Mammary epithelial cell (primary cell): ENCODE data around the gene AP2A2.

Experiments used
- EZH2 ChIP-seq: IDR thresholded peaks from 2 replicates; pipeline ENCODE4 v1.6.1; 2012; ENCODE audit warnings: low read length, inconsistent platforms, borderline replicate concordance
- TF ChIP-seq, protein P1 (sequence below), 2 donors: IDR thresholded peaks in 1 of 2; conservative IDR thresholded peaks in 1 of 2; 2 replicates each; pipeline ENCODE4 v1.5.1; 2011 to 2012; ENCODE audit warnings: inconsistent platforms in 2 of 2, low read length in 2 of 2, mild to moderate bottlenecking in 2 of 2, control low read depth in 1 of 2, low read depth in 1 of 2; ENCODE audit not compliant: insufficient read depth in 1 of 2; ENCODE audit errors: extremely low read depth in 1 of 2

DNA sequence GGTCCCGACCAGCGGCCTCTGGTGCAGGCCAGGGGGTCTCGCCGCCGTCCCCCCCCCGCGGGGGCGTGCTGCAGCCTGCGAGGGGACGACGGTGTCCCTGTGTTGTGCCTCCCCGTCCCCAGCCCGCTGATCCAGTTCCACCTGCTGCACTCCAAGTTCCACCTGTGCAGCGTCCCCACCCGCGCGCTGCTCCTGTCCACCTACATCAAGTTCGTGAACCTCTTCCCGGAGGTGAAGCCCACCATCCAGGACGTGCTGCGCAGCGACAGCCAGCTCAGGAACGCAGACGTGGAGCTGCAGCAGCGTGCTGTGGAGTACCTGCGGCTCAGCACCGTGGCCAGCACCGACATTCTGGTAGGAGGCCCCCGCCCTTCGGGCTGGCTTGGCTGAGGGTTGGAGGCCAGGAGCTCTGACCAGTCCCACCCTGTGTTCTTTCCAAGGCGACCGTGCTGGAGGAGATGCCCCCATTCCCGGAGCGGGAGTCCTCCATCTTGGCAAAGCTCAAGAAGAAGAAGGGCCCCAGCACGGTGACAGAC is 68.0 kb downstream of the AP2A2 start:
- TF ChIP-seq, protein P1, sequence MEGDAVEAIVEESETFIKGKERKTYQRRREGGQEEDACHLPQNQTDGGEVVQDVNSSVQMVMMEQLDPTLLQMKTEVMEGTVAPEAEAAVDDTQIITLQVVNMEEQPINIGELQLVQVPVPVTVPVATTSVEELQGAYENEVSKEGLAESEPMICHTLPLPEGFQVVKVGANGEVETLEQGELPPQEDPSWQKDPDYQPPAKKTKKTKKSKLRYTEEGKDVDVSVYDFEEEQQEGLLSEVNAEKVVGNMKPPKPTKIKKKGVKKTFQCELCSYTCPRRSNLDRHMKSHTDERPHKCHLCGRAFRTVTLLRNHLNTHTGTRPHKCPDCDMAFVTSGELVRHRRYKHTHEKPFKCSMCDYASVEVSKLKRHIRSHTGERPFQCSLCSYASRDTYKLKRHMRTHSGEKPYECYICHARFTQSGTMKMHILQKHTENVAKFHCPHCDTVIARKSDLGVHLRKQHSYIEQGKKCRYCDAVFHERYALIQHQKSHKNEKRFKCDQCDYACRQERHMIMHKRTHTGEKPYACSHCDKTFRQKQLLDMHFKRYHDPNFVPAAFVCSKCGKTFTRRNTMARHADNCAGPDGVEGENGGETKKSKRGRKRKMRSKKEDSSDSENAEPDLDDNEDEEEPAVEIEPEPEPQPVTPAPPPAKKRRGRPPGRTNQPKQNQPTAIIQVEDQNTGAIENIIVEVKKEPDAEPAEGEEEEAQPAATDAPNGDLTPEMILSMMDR (conservative IDR thresholded peaks at IDR 0.05 in 1 of 2, IDR thresholded peaks at IDR 0.05 in 1 of 2; ENCODE audit: extremely low read depth in 1 of 2, insufficient read depth in 1 of 2, low read depth in 1 of 2, low read length in 2 of 2): no peak
- TF ChIP-seq EZH2: no peak
